Activated T-cell treated with anti-CD3 and anti-CD28 coated beads for 48 hours (primary cell): ENCODE data around the gene SPSB3.

Experiments
- DNase-seq: peaks from one replicate; pipeline ENCODE4 v3.0.0-alpha.2; 2020; ENCODE audit warnings: low read depth

Gene SPSB3

GRCh38 chr16:1782408-1783264 is at the start of gene SPSB3, which contains the start of gene NUBP2:
Gene SPSB3, minus strand, starts transcription at chr16:1782571. Its CDS starts 1,088 bp downstream, at chr16:1781483.
Gene NUBP2, plus strand, starts transcription at chr16:1782960. Its CDS starts 61 bp downstream, at chr16:1783021.
- peak; percentile 97 for DNase-seq

- no peak for DNase-seq
Measured at GRCh38 chr16:1831186-1832075, 49.1 kb upstream of the SPSB3 start.

- DNase-seq, result no peak
Measured at GRCh38 chr16:1830213-1830612, 47.8 kb upstream of the SPSB3 start.

- no peak for DNase-seq
Measured at GRCh38 chr16:1828645-1829410, 46.5 kb upstream of the SPSB3 start.

- DNase-seq, result peak; percentile 89
Measured at GRCh38 chr16:1826691-1827573, 44.6 kb upstream of the SPSB3 start, which contains the start of the genes FAHD1 and HAGH. Gene FAHD1, plus strand, starts transcription at chr16:1827206. Its CDS starts 33 bp downstream, at chr16:1827239. Gene HAGH, minus strand, starts transcription at chr16:1826825. Its CDS starts 38 bp downstream, at chr16:1826787.

- DNase-seq, result peak; percentile 72
Measured at GRCh38 chr16:1825864-1826690, 43.7 kb upstream of the SPSB3 start.

- DNase-seq, result no peak
Measured at GRCh38 chr16:1825381-1825863, 43.1 kb upstream of the SPSB3 start.

- peak; percentile 12 for DNase-seq
Measured at GRCh38 chr16:1823821-1824220, 41.5 kb upstream of the SPSB3 start.

GRCh38 chr16:1822801-1823200 is 40.4 kb upstream of the SPSB3 start:
- no peak for DNase-seq

- DNase-seq, result no peak
Measured at GRCh38 chr16:1821861-1822611, 39.7 kb upstream of the SPSB3 start.

- DNase-seq, result no peak
Measured at GRCh38 chr16:1820946-1821290, 38.5 kb upstream of the SPSB3 start.

GRCh38 chr16:1820096-1820945 is 38.0 kb upstream of the SPSB3 start:
- DNase-seq, result no peak

- no peak for DNase-seq
Measured at GRCh38 chr16:1819611-1820010, 37.2 kb upstream of the SPSB3 start.

- no peak for DNase-seq
Measured at GRCh38 chr16:1818873-1819525, 36.6 kb upstream of the SPSB3 start.

- no peak for DNase-seq
Measured at GRCh38 chr16:1818204-1818872, 36.0 kb upstream of the SPSB3 start.

- DNase-seq, result no peak
Measured at GRCh38 chr16:1817716-1818115, 35.3 kb upstream of the SPSB3 start.

GRCh38 chr16:1817276-1817589 is 34.9 kb upstream of the SPSB3 start:
- no peak for DNase-seq
